ENCODE measurements around the gene PEA15.

The PEA15 gene

DNA sequence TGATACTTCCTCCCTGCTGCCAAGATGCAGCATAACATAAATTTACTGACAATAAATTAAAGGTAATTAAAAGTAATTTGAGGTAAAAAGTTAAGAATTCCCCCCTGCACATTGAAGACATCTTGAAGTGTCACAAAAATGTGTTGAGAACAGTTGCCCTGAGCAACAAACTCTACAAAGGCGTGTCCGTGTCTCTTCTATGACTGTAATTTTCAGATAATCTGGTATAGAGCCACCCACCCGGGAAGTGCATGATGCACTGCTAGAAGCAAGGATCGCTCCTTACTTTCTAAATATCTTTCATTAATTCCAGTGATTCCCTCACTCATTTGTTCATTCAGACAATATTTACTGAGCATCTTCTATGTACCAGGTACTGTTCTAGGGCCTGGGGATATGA, 25.8 kb upstream of the PEA15 start:
- DNase-seq (ENCODE audit: low spot score) = no peak

DNA sequence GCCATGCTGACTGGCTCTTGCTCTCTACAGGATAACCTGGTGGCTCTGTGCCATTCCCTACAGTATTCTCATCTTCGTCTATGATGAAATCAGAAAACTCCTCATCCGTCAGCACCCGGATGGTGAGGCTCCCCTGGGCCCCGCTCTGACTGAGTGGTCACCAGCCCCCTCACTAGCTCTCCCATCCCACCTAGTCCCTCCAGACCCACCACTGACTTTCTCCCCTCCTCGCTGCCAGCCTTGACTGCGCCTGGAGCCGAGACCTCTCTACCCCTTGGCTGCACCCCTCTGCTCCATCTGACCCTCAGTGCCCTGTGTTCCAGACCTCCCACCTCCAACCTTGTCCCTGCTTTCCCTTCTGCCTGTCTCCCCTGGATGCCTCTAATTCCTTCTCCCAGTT, 18.9 kb upstream of the PEA15 start:
- DNase-seq (ENCODE audit: low spot score) = no peak

DNA sequence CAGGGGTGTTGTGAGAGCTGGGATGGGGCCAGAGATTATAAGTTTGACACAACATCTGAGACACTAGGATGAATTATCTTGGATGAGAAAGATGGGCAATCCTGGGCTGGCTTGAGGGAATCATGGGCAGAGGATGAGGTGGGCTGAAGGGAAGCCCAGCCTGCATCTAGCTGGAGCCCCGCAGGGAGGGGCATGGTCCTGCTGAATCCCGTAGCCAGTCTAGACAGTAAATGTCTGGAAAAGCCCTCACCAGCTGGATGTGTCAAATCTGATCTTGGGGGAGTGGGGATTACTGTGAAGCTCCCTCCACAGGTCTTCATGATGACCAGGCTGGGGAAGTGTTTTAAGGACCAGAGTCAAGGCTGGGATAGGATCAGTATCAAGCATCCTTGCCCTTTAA, 18.5 kb upstream of the PEA15 start:
- DNase-seq (ENCODE audit: low spot score) = no peak

DNA sequence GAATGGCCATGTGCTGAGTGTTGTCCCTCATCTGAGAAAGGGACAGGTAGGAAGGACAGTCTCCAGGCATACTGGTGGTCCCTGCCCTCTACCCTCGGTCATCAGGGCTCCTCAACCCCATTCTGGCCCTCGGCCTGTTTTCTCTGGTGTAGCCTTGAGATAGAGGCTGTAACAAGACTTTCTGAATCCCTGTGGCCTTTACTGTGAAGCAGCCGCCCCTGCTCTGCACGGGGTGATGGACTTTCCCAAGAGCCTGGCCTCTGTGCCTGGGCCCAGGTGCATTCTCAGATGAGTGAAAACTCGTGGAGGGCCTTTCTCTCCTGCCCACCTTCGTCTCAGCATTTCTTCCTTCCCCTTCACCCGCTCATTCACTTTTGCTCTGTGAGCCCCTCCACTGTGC, 17.8 kb upstream of the PEA15 start:
- DNase-seq (ENCODE audit: low spot score) = no peak

DNA sequence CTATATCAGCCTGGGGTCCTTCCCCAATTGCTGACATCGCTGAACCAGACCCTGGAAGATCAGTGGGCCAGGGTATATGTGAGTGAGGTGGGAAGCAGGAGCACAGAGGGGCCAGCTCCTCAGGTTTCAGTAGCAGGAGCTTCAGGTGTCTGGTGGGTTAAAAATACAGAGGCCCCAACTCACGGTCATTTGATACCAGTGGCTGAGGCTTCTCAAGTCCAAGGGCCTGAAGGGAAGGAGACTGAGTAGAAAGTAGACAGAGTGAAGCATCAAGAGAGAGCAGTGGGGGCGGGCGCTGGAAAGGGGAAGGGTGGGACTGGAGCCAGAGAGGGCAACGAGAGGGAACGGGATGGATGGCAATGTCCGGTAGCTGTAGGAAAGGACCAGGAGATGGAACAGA, 16.8 kb upstream of the PEA15 start:
- DNase-seq (ENCODE audit: low spot score) = no peak

DNA sequence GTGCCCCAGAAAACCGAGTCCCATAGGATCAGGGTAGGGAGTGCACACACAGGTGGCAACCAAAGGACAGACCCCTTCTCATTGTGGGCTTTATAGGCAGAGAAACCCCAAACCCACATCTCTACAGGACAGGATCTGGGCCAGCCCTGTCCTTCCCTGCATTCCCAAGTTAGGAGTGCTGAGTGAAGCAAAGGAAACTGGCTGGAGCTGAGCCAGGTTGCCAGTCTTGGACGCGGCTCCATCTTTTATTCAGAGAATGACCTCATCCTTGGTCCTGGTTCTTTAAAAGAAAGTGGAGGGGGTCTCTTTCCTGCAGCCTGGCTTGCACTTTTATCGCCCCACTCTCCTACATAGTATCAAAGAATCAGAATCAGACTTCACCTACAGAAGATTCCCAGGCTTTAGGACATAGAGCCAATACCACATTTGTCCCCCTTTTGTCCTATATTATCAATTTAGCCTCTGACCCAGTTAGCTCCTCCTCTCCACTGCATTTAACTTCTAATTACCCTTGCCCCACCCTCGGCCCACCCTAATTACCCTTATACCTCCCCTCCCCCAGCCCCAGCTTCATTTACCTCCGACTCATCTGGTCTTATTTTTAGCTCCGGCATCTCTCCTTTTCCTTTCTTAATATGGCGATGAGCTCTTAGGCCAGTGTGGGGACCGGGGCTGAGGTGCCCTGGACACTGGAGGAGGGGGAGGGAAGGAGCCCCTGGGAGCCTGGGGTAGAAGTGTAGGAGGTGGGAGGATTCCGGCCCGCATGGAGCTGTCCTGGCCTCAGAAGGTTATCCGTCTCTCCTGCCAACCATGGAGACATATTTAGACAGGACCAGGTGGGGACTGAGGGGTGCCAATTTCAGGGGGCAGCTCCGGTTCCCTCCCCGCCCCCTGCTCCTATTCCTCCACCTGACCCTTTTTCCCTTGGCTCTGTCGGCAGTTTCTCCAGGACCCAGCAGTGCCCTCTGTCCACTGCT, 15.2 kb upstream of the PEA15 start, which contains the start of gene CASQ1:
Gene CASQ1 (plus strand): TSS at position 927 of the 977 bp plus-strand sequence. CDS start 177 bp downstream, outside the sequence.
- no peak for DNase-seq (ENCODE audit: low spot score)

DNA sequence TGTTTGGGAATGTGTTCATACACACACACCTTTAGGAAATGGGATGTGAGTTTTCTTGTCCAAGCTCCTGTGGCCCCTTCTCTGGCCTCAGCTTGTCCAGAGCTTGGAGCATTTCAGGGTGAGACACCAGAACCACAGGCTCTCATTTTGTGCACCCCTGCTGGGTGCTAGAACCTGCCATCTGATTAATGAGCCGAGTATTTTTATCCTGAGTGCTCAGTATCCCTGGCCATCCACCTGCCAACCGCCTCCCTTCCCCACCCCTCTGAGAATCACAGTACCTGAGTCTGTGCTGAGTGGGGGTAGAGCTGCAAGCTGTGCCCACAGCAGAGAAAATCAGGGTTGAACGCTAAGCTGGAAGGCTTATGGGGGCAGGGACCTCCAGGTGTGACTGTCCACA, 13.4 kb upstream of the PEA15 start:
- DNase-seq (ENCODE audit: low spot score) = no peak

DNA sequence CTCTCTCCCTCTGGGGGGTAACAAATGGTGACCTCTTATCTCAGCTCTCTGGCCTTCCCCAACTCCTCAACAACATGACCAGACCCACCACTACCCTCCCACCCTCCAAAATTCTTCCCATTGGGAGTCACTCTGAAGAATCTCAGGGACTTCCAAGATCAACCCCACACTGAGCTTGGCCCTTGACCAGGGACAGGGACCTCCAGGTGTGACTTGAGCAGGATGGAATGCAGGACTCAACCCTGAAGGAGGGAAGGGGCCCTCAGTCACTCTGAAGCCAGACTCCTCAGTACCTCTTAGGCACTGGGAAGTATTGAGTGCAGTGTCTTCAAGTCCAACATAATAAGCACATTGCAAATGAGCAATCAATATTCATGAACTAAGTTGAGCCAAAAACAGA, 12.9 kb upstream of the PEA15 start:
- no peak for DNase-seq (ENCODE audit: low spot score)

DNA sequence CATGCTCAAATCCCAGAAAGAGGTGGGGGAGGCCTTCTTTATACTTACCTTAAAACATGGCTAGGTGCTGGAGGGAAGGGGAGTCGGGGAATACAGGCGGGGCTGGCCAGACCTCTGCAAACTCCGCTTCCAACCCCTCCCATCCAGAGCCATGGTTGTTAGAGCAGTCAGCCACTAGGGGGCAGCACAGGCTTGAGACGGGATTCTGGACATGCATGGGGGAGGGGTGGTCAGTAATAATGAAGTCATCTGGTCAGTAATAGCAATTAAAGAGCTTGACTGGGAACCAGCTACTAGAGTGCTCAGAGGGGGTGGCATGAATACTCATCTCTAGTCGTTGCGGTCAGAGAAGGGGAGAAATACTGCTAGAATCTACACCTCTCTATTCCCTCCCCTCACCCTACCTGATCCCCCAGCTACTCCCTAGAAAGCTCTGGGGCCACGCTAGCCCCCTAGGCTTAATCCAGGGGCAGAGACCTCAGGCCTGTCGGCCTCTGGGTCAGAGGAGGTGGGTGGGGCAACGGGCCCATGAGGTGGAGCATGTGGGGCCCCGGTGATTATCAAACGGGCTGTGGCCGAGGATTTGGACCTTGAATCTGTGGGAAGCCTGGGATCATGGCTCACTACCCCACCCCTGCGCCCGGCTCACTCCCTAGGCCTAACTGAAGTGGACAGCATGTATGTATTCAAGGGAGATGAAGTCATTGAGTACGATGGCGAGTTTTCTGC, 11.9 kb upstream of the PEA15 start:
- DNase-seq (ENCODE audit: low spot score) = peak; percentile 90

DNA sequence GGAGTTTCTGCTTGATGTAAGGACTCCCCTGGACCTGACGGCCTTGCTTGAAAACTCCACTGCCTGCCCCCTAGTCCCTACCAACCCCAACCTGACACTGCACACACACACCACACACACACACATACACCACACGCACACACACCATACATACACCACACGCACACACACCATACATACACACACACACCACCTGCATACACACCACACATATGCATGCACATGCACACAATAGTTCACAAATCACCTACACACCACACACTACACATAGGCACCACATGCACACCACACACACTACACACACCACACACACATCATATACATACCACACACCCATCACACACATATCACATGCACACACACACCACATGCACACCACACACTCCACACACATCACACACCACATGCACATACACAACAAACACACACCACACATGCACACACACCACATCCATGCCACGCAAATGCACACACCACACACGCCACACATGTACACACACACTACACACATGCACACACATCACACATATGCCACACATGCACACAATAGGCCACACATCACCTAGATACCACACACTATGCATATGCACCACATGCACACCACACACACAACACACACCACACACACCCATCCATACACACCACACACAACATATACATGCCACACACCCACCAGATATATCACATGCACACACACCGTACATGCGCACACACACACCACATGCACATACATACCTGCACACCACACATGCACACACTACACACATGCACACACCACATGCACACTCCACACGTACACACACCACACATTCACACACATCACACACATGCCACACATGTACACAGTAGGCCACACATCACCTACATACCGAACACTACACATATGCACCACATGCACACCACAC, 11.1 kb upstream of the PEA15 start:
- no peak for DNase-seq (ENCODE audit: low spot score)

DNA sequence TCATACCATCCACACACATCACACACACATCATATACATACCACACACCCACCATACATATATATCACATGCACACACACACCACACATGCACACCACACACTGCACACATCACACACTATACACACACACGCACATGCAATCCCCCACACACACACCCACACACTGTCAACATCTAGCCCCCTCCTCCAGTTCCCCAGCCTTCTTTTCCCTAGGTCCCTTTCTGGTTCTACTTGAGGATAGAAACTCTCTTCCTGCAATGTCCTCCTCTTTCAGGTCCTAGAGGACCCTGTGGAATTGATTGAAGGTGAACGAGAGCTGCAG, 10.5 kb upstream of the PEA15 start:
- DNase-seq (ENCODE audit: low spot score) = no peak

DNA sequence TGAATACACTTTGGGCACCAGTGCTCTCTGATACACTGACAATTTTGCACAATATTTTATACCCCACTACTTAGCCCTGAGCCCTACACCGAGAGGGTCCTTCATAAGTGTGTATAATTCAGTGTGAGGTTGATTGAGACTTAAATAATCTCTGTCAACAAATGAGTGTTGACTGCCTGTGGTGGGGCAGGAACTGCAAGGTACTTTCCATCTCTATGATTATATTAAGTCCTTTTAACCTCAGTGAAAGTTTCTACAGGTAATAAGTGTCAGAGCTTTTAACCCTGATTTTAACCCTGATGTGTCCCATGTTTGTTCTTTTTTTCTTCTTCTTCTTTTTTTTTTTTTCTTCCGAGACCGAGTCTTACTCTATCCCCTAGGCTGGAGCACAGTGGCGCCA, 9.0 kb upstream of the PEA15 start:
- DNase-seq (ENCODE audit: low spot score) = no peak

DNA sequence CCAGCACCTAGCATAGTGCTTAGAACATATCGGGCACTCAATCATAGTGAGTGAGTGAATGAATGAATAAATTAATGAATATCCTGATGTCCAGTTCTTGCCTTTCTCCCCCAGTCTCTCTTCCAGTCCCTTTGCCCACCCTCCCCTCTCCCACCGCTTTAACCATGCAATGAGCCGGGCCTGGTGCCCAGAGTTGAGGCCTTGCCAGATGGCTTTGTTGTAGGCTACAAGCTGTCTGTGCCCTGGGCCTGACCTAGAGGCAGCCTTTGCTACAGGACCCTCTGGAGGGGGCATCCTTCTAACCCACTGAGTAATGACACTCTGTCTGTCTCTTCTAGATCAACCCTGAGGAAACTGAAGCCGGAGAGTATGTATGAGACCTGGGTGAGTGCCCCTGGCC, 8.0 kb upstream of the PEA15 start:
- peak; percentile 26 for DNase-seq (ENCODE audit: low spot score)

DNA sequence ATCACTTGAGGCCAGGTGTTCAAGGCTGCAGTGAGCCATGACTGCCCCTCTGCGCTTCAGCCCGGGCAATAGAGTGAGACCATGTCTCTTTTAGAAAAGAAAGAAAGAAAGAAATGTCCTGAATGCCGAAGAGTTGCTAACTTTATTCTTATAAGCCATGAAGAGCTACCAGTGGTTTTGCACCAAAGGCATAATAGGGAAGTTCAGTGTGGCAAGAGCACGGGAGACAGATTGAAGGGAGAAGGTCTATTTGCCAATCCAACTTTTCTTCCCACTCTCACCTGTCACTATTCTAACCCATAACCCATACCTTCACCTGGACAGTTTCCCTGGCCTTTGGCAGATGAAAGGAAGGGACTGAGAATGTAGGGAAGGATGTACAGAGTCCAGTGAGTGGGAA, 4.4 kb upstream of the PEA15 start:
- DNase-seq (ENCODE audit: low spot score) = no peak

DNA sequence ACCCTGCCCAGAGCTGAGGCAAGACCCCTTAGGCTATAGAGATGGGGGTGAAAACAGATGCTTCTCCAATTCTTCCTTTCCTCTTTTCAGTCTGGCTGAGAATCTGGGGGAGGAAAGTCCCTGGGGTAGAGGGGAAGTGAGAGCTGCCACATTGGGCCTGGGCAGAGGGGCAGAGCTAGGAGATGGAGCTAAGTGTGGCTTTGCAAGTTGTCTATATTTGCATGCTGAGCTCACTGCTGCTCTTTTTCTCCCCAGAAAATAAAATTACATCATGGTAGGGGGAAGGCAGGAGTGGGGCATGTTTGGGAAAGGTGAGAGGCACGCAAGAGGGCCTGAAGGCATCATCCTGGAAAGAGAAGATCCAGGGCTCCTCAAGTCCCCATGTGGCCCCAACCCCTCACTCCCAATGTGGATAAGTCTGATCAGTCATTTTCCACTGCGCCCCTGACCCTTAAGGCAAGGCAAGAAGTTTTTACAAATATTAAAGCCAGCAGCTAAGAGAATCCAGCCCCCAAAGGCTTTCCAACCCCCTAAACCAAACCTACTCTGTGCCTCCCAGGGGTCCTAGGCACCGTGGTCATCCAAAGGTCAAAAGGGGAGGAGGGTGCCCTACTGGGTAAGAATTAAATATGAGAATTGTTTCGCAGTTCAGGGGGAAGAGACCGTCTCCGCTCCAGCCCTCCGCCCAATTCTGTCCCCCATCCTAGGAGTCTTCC, 500 bp upstream of the PEA15 start:
- peak; percentile 76 for DNase-seq (ENCODE audit: low spot score)

DNA sequence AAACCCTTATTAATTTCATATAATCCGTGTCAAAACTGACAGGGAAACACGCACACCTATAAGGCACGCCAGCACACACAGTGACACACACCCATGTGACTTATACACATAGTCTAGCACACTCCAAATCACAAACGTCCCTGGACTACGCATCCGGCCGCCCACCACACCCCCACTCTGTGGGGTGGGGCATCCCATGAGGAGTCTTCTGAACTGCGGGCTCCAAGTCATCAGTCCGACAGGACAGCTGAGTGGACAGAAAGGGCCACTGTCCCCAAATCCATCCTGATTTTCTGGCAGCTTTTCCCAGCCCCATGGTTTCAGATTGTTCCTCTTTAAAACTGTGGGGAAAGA, 829 bp downstream of the PEA15 start:
- DNase-seq (ENCODE audit: low spot score) = peak; percentile 46

DNA sequence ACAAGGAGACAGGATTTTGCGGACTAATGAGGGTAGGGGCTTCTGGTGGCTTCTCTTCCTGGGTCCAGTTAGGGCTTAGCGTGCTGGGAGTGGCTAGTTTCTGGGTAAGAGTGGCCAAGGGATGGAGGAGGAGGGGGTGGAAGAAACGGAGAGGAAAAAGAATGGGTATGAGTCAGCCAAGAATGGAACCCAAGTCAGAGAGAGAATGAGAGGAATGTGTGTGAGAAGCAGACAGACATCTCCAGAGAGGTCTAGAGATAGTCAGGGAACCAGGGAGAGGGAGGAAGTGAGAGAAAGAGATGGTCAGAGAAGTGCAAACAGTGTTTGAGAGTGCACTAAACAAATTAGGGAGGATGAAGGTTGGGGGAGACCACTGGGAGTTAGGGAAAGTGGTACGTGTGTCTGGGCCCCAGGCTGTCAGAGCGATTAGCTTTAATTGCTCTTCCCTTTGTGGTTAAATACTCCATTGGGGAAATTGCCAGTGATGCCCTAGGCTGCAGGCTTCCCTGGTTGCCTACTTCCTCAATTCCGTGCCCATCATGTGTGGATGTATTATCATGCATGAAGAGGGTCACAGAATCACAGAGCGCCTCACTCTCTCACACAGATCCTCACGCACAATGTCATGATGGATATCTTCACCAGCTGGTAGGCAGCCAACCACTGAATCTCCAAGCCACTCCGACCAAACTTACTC, 1.4 kb downstream of the PEA15 start:
- DNase-seq (ENCODE audit: low spot score) = peak; percentile 45

DNA sequence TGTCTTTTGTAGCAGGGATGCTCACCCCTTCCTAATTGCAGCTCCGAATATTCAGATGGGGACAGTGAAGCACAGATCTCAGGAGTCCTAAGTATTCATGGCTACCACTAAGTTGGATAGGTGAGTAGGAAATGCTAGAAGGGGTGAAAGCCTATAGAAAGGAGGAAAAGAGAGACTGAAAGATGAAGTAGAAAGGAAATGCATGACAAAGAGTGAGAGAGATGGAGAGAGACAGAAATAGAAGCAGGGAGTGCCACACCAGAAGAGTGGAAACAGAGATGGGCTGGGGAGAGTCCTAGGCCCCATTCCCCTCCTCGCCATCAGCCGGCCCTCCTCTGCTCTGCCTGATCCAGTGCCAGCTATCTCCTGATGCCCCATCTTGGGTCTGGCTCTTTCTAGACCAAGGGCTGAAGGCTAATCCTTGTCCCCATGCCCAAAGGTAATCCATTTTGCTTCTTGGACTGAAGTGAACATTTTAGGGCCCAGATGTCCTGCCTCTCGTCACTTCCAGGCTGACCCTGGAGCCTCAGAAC, 2.0 kb downstream of the PEA15 start:
- DNase-seq (ENCODE audit: low spot score) = no peak

DNA sequence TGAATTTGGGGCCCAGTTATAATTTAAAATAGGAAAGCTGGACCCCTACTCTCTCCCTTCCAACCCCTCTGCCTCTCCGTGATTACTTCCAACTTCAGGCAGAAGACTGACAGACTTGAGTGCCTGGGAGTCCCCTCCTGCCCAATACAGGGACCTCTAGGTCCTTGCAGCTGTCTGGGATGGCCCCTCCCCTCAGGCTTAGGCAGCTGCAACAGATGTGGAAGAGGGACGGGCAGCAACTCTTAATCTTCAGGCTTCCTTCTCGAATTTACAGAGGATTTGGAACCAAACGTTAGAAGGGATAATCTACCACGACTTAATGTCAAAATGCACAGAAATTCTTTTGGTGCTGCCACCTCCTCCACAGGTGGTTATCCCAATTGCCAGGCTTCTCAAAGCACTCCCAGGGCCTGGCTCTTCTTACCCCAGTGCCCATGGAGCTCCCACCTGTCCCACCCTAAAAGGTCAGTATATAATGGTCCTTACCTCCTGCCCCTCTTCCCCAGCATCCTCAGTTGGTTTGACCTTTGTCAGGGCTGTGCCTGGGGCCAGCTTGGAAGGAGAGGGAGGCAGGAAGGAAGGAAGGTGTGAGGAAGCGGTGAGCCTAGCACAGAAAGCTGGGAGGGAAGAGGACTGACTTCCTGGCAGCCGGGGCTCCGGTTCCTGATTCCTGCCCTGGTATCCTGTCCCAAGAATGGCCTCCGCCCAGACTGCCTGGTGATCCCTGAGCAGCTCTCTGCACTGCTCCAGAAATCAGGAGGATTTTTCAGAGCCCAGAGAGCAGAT, 2.8 kb downstream of the PEA15 start:
- no peak for DNase-seq (ENCODE audit: low spot score)

Measured in pons (tissue), 1 donor.